Measurements from ENCODE around the gene OGFOD3. TPM values are rescaled to one million over a fixed set of nuclear protein-coding genes. Genes with fewer than 3 reads are reported as not detected.
A peak's percentile ranks its signal among the peaks of the same experiment; 100 is the strongest.
"Not testable (repeated sequence)": the region's sequence is repeated elsewhere in the genome, so short reads cannot be mapped to it uniquely, and the experiment has no call there.

Gene OGFOD3
- total and polyA plus RNA-seq, 8 donors, result 10.5 to 30.4 (median 17.4) TPM

DNA sequence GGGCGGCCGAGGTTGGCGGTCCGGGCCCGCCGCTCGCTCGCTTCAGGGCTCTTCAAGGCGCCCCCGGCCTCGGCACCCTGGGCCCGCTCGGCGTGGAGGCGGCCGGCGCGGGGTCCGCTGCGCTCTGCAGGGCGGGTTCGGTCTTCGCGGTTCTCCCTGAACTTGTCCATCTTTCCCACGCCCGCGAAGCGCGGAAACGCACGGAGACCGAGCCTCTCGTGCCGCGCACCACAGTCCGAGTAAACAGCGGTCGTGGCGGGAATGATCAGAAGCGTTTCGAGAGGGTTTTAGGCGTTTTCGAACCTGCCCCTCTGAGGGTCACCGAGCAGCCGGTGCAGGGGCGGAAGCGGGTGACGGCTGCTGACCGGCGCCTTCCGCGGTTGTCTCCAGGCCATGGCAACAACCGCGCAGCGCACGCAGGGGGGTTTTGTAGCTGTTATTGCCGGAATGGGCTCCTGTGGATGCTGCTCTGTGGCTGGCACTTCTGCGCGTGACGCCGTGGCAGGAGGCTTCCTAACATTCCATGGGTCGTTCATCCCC, 40.6 kb upstream of the OGFOD3 start:
- peak; percentile 36 to 80 for DNase-seq
- no peak for TF ChIP-seq POLR2AphosphoS5 (IDR thresholded peaks at IDR 0.05)
- TF ChIP-seq POLR2A (IDR thresholded peaks at IDR 0.05), result no peak
- no peak for TF ChIP-seq EP300 (IDR thresholded peaks at IDR 0.05)
- TF ChIP-seq, protein P1, sequence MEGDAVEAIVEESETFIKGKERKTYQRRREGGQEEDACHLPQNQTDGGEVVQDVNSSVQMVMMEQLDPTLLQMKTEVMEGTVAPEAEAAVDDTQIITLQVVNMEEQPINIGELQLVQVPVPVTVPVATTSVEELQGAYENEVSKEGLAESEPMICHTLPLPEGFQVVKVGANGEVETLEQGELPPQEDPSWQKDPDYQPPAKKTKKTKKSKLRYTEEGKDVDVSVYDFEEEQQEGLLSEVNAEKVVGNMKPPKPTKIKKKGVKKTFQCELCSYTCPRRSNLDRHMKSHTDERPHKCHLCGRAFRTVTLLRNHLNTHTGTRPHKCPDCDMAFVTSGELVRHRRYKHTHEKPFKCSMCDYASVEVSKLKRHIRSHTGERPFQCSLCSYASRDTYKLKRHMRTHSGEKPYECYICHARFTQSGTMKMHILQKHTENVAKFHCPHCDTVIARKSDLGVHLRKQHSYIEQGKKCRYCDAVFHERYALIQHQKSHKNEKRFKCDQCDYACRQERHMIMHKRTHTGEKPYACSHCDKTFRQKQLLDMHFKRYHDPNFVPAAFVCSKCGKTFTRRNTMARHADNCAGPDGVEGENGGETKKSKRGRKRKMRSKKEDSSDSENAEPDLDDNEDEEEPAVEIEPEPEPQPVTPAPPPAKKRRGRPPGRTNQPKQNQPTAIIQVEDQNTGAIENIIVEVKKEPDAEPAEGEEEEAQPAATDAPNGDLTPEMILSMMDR (IDR thresholded peaks at IDR 0.05), result no peak
- peak overlapping the region; percentile 92 to 100 (median 100) for H3K27ac ChIP-seq
- peaks cover 16 to 41% (median 40%) of the 10 kb centered on the region in 4 donors for H3K36me3 ChIP-seq
- H3K4me3 ChIP-seq, result peak overlapping the region; percentile 89 to 97 (median 92)
- intact Hi-C loops (cut with DNase I; ENCODE audit: low total_unique reads), result no loop called here
- peaks cover 22 to 62% (median 50%) of the 10 kb centered on the region in 4 donors for H3K4me1 ChIP-seq
- no peaks in the 10 kb centered on the region for H3K9me3 ChIP-seq
- no peaks in the 10 kb centered on the region for H3K27me3 ChIP-seq
- 0% methylated on average over 43 to 62 of the region's 62 CpGs for WGBS, 5 donors

DNA sequence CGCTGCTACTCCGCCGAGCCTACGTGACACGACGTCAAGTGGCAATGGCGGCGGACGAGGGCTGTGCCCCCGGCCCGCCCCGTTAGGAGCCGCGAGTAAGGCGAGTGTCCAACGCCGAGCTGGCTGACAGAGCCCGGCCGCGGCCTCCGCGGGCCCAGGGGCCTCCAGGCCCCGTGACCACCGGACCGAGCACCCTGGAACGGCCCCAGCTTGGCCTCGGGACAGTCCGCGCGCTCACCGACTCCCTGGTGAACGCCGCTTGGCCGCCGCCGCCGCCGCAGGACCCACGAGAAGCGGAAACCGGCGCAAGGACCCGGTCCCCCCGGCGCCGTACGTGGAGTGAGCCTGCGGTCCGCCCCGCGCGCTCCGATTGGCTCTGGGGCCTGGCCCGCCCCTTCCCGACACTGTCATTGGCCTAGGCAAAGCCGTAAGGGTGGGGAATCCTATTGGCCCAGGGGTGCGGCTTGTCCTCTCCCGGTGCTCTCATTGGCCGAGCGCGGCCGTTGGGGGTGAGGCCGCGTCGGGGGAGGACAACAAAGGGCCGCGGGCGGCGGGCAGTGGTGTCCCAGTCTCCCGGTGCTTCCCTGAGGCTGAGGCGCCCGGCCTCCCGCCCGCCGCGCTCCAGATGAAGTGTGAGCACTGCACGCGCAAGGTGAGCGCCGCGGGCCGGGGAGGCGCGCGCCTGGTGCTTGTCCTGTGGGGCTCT, 39.9 kb upstream of the OGFOD3 start, which contains the start of gene NARF:
Gene NARF (plus strand): TSS at position 563 of the 706 bp plus-strand sequence. CDS start 63 bp downstream, at position 626.
- Histone ChIP-seq H3K27me3 (no peaks in the 10 kb centered on the region), H3K4me3 (peak within 1 kb of the TSS; percentile 89 to 97 (median 92)), H3K9me3 (no peaks in the 10 kb centered on the region), H3K4me1 (peaks cover 22 to 62% (median 50%) of the 10 kb centered on the region in 4 donors), H3K36me3 (peaks cover 12 to 35% (median 34%) of the 10 kb centered on the region in 4 donors), H3K27ac (peak within 1 kb of the TSS; percentile 100)
- peak; percentile 98 to 99 for DNase-seq
- intact Hi-C loops (cut with DNase I; ENCODE audit: low total_unique reads), result no loop called here
- whole genome bisulfite sequencing, 5 donors, result 0 to 1% (median 0%) methylated on average over 20 to 85 of the region's 85 CpGs
- TF ChIP-seq POLR2A (IDR thresholded peaks at IDR 0.05), result peak in 2 of 4 donors; percentile 70 to 84
- TF ChIP-seq, protein P1 (IDR thresholded peaks at IDR 0.05), result no peak
- peak; percentile 85 to 99 (median 98) for TF ChIP-seq POLR2AphosphoS5 (IDR thresholded peaks at IDR 0.05)
- TF ChIP-seq EP300 (IDR thresholded peaks at IDR 0.05), result no peak

DNA sequence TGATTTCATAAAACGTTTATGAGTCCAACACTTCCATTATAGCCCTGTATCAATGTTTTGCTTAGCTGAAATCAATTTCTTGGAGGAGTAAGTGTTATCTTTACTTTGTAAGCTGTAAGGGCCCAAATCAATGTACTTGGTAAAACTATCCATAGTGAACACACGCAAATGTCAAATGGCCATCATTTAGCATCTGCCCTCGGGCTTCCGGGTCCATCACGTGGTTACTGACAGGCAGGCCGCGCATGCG, 39.5 kb upstream of the OGFOD3 start:
- intact Hi-C loops (cut with DNase I; ENCODE audit: low total_unique reads), result no loop called here
- Histone ChIP-seq H3K4me3 (peak overlapping the region; percentile 89 to 97 (median 92)), H3K9me3 (no peaks in the 10 kb centered on the region), H3K27me3 (no peaks in the 10 kb centered on the region), H3K36me3 (peaks cover 12 to 30% (median 29%) of the 10 kb centered on the region in 4 donors), H3K4me1 (peaks cover 22 to 61% (median 50%) of the 10 kb centered on the region in 4 donors), H3K27ac (peak overlapping the region; percentile 100)
- no peak for DNase-seq
- WGBS, 5 donors, result 0 to 2% (median 0%) methylated on average over 4 to 8 of the region's 8 CpGs
- TF ChIP-seq POLR2A (IDR thresholded peaks at IDR 0.05) (no peak), POLR2AphosphoS5 (IDR thresholded peaks at IDR 0.05) (peak in 1 of 3 donors; percentile 83), EP300 (IDR thresholded peaks at IDR 0.05) (no peak)
- TF ChIP-seq, protein P1 (IDR thresholded peaks at IDR 0.05), result no peak

DNA sequence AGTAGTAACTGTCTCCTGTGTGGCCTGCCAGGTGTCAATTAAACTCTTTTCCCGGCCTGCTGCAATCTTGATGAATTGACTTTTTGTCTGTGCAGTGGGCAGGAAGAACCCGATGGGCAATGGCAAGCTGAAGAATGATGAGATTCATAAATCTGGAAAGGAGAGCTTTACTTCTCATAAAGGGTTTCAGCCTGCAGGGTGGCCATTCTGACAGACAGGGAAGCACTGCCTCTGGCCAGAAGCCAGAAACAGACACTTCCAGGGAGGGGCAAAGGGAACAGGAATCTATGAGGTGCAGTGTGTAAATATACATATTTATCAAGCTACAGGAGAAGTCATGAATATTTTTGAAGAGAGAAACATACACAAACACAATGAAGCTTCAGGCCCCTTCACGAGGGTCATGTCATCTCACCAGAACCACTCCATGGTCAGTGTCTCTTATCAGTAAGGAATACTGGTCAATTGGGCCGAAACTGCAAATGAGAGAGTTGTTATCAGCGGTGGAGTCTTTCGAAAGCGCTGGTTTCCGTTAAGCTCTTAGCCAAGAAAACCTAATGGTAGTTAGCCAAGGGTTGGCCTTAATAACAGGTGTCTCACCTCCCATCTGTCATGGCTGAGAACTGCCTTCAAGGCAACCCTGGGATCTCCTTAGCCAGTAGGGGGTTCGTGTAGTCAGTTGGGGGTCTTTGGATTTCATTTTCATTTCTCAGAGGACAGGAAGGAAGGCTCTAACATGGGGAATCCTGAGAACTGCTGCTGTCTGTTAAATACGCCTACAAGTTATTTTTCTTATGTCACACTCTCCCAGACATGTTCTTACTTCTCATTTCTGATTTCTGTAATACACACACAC, 38.9 kb upstream of the OGFOD3 start:
- H3K36me3 ChIP-seq, result peaks cover 12 to 24% (median 24%) of the 10 kb centered on the region in 4 donors
- WGBS, 5 donors, result 50 to 60% (median 54%) methylated on average over 10 of the region's 10 CpGs
- no peak for DNase-seq
- peaks cover 22 to 55% (median 46%) of the 10 kb centered on the region in 4 donors for H3K4me1 ChIP-seq
- H3K27me3 ChIP-seq, result no peaks in the 10 kb centered on the region
- intact Hi-C loops (cut with DNase I; ENCODE audit: low total_unique reads), result no loop called here
- H3K9me3 ChIP-seq, result no peaks in the 10 kb centered on the region
- TF ChIP-seq, protein P1 (IDR thresholded peaks at IDR 0.05), result no peak
- TF ChIP-seq EP300 (IDR thresholded peaks at IDR 0.05) (no peak), POLR2A (IDR thresholded peaks at IDR 0.05) (no peak), POLR2AphosphoS5 (IDR thresholded peaks at IDR 0.05) (no peak)
- peak overlapping the region; percentile 89 to 97 (median 92) for H3K4me3 ChIP-seq
- H3K27ac ChIP-seq, result peak overlapping the region; percentile 82 to 100 (median 100)

DNA sequence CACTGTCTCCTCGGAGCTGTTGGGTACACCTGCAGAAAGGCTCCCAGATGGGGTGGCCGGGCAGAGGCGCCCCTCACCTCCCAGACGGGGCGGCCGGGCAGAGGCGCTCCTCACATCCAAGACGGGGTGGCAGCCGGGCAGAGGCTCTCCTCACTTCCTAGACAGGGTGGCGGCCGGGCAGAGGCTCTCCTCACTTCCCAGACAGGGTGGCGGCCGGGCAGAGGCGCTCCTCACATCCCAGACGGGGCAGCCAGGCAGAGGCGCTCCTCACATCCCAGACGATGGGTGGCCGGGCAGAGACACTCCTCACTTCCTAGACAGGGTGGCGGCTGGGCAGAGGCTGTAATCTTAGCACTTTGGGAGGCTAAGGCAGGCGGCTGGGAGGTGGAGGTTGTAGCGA, 35.3 kb upstream of the OGFOD3 start:
- WGBS, 5 donors, result 94 to 98% (median 96%) methylated on average over 20 to 21 of the region's 21 CpGs
- H3K4me1 ChIP-seq, result peaks cover 26 to 48% (median 35%) of the 10 kb centered on the region in 4 donors
- H3K27ac ChIP-seq; H3K9me3 ChIP-seq; intact Hi-C loops (cut with DNase I; ENCODE audit: low total_unique reads); H3K4me3 ChIP-seq; H3K36me3 ChIP-seq; H3K27me3 ChIP-seq; DNase-seq: not testable (repeated sequence)

DNA sequence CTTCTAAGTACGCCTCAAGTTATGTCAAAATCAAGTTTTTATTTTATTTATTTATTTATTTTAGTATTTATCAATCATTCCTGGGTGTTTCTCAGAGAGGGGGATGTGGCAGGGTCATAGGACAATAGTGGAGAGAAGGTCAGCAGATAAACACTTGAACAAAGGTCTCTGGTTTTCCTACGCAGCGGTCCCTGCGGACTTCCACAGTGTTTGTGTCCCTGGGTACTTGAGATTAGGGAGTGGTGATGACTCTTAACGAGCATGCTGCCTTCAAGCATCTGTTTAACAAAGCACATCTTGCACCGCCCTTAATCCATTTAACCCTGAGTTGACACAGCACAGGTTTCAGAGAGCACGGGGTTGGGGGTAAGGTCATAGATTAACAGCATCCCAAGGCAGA, 34.8 kb upstream of the OGFOD3 start:
- H3K36me3 ChIP-seq; intact Hi-C loops (cut with DNase I; ENCODE audit: low total_unique reads); H3K27me3 ChIP-seq; H3K4me3 ChIP-seq; H3K9me3 ChIP-seq; H3K27ac ChIP-seq; DNase-seq: not testable (repeated sequence)
- H3K4me1 ChIP-seq, result peaks cover 26 to 49% (median 34%) of the 10 kb centered on the region in 4 donors
- WGBS, 5 donors, result 79 to 87% (median 86%) methylated on average over 7 of the region's 7 CpGs

All from stomach (tissue), 9 donors.